KMS-11 (cell line): ENCODE results near the gene UGT1A10.
"Not testable (repeated sequence)": the region's sequence is repeated elsewhere in the genome, so short reads cannot be mapped to it uniquely, and the experiment has no call there.

Experiments
- H2AFZ ChIP-seq: fragments of 200-600 bp; sonication (generic); 2 replicates; pipeline ENCODE4 v1.6.1; 2016; ENCODE audit warnings: antibody characterized with exemption, mixed run types, low read depth
- H3K27ac ChIP-seq: fragments of 200-600 bp; sonication (generic); 2 replicates; pipeline ENCODE4 v1.6.1; 2016; ENCODE audit warnings: mild to moderate bottlenecking, mixed run types
- H3K27me3 ChIP-seq: fragments of 200-600 bp; sonication (generic); 2 replicates; pipeline ENCODE4 v1.6.1; 2017; ENCODE audit warnings: mild to moderate bottlenecking, low read depth, mixed run types, moderate library complexity; ENCODE audit not compliant: insufficient read depth
- H3K36me3 ChIP-seq: fragments of 200-600 bp; sonication (generic); 2 replicates; pipeline ENCODE4 v1.6.1; 2017; ENCODE audit warnings: mild to moderate bottlenecking, mixed run types; ENCODE audit not compliant: insufficient read depth
- H3K4me1 ChIP-seq: fragments of 200-600 bp; sonication (generic); 2 replicates; pipeline ENCODE4 v1.6.1; 2016; ENCODE audit warnings: mild to moderate bottlenecking, low read depth, mixed run types; ENCODE audit not compliant: poor library complexity, severe bottlenecking
- H3K4me2 ChIP-seq: fragments of 200-600 bp; sonication (generic); 2 replicates; pipeline ENCODE4 v1.7.0; 2016; ENCODE audit warnings: mild to moderate bottlenecking, mixed run types
- H3K4me3 ChIP-seq: fragments of 200-600 bp; sonication (generic); IDR thresholded peaks from 2 replicates; pipeline ENCODE4 v1.6.1; 2017; ENCODE audit warnings: low read depth, low read length, mixed read lengths; ENCODE audit not compliant: insufficient read depth
- H3K79me2 ChIP-seq: fragments of 200-600 bp; sonication (generic); 2 replicates; pipeline ENCODE4 v1.6.1; 2016; ENCODE audit warnings: low read depth, mixed run types; ENCODE audit not compliant: insufficient read depth
- H3K9ac ChIP-seq: fragments of 200-600 bp; sonication (generic); 2 replicates; pipeline ENCODE4 v1.6.1; 2016; ENCODE audit warnings: mild to moderate bottlenecking, mixed run types
- H4K20me1 ChIP-seq: fragments of 200-600 bp; sonication (generic); 2 replicates; pipeline ENCODE4 v1.6.1; 2016; ENCODE audit warnings: mild to moderate bottlenecking, mixed run types; ENCODE audit not compliant: insufficient read depth
- CTCF ChIP-seq: fragments of 200-600 bp; sonication (generic); conservative IDR thresholded peaks from 2 replicates; pipeline ENCODE4 v1.6.1; 2017; ENCODE audit warnings: low read depth, mild to moderate bottlenecking, antibody characterized with exemption, low read length, moderate library complexity, mixed read lengths

The UGT1A10 gene

DNA sequence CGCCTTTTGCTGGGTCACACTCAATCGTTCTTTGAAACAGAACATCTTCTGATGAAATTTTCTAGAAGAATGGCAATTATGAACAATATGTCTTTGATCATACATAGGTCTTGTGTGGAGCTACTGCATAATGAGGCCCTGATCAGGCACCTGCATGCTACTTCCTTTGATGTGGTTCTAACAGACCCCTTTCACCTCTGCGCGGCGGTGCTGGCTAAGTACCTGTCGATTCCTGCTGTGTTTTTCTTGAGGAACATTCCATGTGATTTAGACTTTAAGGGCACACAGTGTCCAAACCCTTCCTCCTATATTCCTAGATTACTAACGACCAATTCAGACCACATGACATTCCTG is 77.0 kb downstream of the UGT1A10 start:
- Histone ChIP-seq H3K4me3 (no peak overlapping the region), H3K4me2 (no peak overlapping the region)

GRCh38 chr2:233714121-233714520 is 77.9 kb downstream of the UGT1A10 start:
- H4K20me1 ChIP-seq: no peaks in the 10 kb centered on the region
- H3K4me1 ChIP-seq: no peaks in the 10 kb centered on the region
- H3K27me3 ChIP-seq: no peaks in the 10 kb centered on the region
- H3K27ac ChIP-seq: no peak overlapping the region
- H3K36me3 ChIP-seq: no peaks in the 10 kb centered on the region
- H3K79me2 ChIP-seq: no peaks in the 10 kb centered on the region
- H3K4me2 ChIP-seq: no peak overlapping the region
- H3K4me3 ChIP-seq: no peak overlapping the region
- H2AFZ ChIP-seq: no peak overlapping the region
- H3K9ac ChIP-seq: no peak overlapping the region
- no peak for TF ChIP-seq CTCF

More for the DNA sequence above, 77.0 kb downstream of the UGT1A10 start:
- no peak overlapping the region for H3K27ac ChIP-seq
- no peak overlapping the region for H3K9ac ChIP-seq
- no peaks in the 10 kb centered on the region for H3K4me1 ChIP-seq
- TF ChIP-seq CTCF: no peak
- no peaks in the 10 kb centered on the region for H3K36me3 ChIP-seq
- H4K20me1 ChIP-seq: no peaks in the 10 kb centered on the region
- H2AFZ ChIP-seq: no peak overlapping the region
- no peaks in the 10 kb centered on the region for H3K79me2 ChIP-seq
- H3K27me3 ChIP-seq: no peaks in the 10 kb centered on the region

DNA sequence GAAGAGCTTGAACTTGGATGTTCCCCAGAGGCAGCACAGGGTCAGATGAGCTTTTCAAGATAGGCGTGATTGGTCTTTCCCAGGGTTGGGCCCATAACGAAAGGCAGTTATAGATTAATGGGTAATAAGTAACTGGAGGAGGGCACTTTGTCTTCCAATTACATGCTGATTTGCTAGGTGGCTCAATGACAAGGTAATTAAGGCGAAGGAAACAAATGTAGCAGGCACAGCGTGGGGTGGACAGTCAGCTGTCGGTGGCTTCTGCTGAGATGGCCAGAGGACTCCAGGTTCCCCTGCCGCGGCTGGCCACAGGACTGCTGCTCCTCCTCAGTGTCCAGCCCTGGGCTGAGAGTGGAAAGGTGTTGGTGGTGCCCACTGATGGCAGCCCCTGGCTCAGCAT is 82.3 kb downstream of the UGT1A10 start, which contains the start of gene UGT1A4:
TSS of gene UGT1A4 (plus strand) at position 185 of the 400 bp plus-strand sequence. CDS start at position 270, 85 bp downstream.
- no peaks in the 10 kb centered on the region for H3K27me3 ChIP-seq
- no peak within 1 kb of the TSS for H3K9ac ChIP-seq
- no peak within 1 kb of the TSS for H3K4me2 ChIP-seq
- H3K4me1 ChIP-seq: no peaks in the 10 kb centered on the region
- H3K36me3 ChIP-seq: no peaks in the 10 kb centered on the region
- no peak within 1 kb of the TSS for H3K4me3 ChIP-seq
- H3K27ac ChIP-seq: no peak within 1 kb of the TSS
- no peaks in the 10 kb centered on the region for H3K79me2 ChIP-seq
- TF ChIP-seq CTCF: no peak
- H4K20me1 ChIP-seq: no peaks in the 10 kb centered on the region
- no peak within 1 kb of the TSS for H2AFZ ChIP-seq

DNA sequence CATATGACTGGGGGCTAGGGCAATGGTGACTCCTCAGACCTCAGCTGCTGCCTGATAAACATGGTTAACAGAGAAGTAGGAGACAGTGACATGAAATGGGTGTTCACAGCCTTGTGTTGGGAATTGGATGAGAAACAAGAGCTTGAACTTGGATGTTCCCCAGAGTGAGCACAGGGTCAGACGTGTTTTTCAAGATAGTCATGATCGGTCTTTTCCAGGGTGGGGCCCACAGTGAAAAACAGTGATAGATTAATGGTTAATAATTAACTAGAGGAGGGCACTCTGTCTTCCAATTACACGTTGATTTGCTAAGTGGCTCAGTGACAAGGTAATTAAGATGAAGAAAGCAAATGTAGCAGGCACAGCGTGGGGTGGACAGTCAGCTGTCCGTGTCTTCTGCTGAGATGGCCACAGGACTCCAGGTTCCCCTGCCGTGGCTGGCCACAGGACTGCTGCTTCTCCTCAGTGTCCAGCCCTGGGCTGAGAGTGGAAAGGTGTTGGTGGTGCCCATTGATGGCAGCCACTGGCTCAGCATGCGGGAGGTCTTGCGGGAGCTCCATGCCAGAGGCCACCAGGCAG is 92.6 kb downstream of the UGT1A10 start, which contains the start of gene UGT1A3:
TSS of gene UGT1A3 (plus strand) at position 320 of the 579 bp plus-strand sequence. CDS start at position 405, 85 bp downstream.
- no peaks in the 10 kb centered on the region for H4K20me1 ChIP-seq
- H3K36me3 ChIP-seq: no peaks in the 10 kb centered on the region
- no peak within 1 kb of the TSS for H2AFZ ChIP-seq
- H3K9ac ChIP-seq: no peak within 1 kb of the TSS
- TF ChIP-seq CTCF: no peak
- no peaks in the 10 kb centered on the region for H3K4me1 ChIP-seq
- H3K4me2 ChIP-seq: no peak within 1 kb of the TSS
- no peak within 1 kb of the TSS for H3K4me3 ChIP-seq
- no peaks in the 10 kb centered on the region for H3K79me2 ChIP-seq
- no peaks in the 10 kb centered on the region for H3K27me3 ChIP-seq
- H3K27ac ChIP-seq: no peak within 1 kb of the TSS

GRCh38 chr2:233736868-233737653 is 100.8 kb downstream of the UGT1A10 start:
- H2AFZ ChIP-seq, H3K4me3 ChIP-seq, H4K20me1 ChIP-seq, H3K4me2 ChIP-seq, H3K4me1 ChIP-seq, H3K27me3 ChIP-seq, H3K36me3 ChIP-seq, H3K27ac ChIP-seq, H3K79me2 ChIP-seq, H3K9ac ChIP-seq: not testable (repeated sequence)
